MM.1S (cell line): ENCODE results near the gene SLC22A3.

Experiments
- EZH2 ChIP-seq: fragments of 300-600 bp; sonication (generic); optimal IDR thresholded peaks from 2 replicates; pipeline ENCODE3; 2017; ENCODE audit warnings: low read depth, mild to moderate bottlenecking, antibody characterized with exemption, low read length, mixed read lengths
- TF ChIP-seq, protein P1 (sequence below): fragments of 300-600 bp; sonication (generic); IDR thresholded peaks from 2 replicates; pipeline ENCODE4 v1.5.1; 2016; ENCODE audit warnings: antibody characterized with exemption, low read length, mixed read lengths

DNA sequence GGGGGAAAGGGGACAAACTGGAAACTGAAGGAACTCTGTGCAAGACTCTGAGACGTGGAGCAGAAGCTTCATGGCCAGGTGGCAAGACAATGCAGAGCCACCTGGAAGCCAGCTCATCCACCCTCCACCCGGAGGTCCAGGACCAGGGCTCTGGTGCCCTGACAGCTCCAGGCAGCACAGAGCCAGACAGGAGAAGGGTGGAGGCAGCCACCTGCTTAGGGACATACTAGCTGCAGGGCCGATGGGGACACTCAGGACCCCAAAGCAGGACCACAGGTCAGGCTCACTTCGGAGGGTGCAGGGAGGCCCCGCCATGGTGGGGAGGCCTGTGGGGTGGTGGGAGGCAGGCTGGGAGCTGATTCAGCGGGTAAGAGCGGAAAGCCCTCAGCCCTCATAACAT lies 19.0 kb upstream of the SLC22A3 start:
- no peak for TF ChIP-seq EZH2
- TF ChIP-seq, protein P1, sequence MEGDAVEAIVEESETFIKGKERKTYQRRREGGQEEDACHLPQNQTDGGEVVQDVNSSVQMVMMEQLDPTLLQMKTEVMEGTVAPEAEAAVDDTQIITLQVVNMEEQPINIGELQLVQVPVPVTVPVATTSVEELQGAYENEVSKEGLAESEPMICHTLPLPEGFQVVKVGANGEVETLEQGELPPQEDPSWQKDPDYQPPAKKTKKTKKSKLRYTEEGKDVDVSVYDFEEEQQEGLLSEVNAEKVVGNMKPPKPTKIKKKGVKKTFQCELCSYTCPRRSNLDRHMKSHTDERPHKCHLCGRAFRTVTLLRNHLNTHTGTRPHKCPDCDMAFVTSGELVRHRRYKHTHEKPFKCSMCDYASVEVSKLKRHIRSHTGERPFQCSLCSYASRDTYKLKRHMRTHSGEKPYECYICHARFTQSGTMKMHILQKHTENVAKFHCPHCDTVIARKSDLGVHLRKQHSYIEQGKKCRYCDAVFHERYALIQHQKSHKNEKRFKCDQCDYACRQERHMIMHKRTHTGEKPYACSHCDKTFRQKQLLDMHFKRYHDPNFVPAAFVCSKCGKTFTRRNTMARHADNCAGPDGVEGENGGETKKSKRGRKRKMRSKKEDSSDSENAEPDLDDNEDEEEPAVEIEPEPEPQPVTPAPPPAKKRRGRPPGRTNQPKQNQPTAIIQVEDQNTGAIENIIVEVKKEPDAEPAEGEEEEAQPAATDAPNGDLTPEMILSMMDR: no peak
